ENCODE results near the gene DCST1. TPM values are rescaled to one million over a fixed set of nuclear protein-coding genes. Genes with fewer than 3 reads are reported as not detected.

Gene DCST1
- polyA plus RNA-seq, 4 donors = 0.10 to 0.56 TPM; not detected in 2

DNA sequence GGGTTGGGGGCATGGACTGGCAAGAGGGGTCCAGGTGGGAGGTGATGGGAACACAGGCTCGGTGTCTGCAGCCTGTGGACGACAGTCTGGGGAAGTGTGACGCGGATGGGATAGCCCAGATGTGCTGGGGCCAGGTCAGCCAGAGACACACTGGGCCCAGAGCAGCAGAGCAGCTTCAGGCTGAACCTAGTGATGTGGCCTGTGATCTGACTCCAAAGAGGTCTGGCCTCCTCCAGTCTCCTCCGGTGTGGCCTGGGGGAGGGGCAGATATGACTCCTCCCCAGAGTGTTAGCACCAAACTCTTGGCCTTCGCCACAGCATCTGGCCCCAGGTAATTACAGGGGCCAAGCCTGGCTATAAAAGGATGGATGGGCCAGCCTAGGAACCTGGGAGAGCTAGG is 58.5 kb downstream of the DCST1 start:
- 70 to 82% (median 71%) methylated on average over 6 of the region's 6 CpGs for WGBS, 3 donors

DNA sequence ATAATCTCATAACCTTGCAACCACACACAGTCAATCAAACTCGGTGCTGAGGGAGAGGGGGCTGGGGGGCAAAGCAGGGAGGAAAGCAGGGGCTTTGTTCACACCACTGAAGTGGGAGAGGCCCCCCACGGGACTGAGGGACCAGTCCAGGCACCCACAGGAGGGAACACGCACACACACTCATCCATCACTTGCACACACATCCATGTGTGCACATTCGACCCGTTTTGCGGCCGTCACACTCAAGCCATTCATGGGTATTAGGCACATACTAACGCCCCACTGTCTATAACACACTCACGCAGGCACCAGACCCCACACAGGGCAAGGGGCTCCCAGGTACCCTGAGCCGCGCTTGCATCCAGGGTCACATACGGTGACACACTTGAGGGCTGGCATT is 59.0 kb downstream of the DCST1 start:
- WGBS, 3 donors = 82 to 92% (median 88%) methylated on average over 12 of the region's 12 CpGs
- DNase-seq (no peak), FAIRE-seq (no peak)
- Histone ChIP-seq H3K27ac (ENCODE audit: low read depth in 1 of 3, low read length in 2 of 3) (no peak overlapping the region), H3K4me3 (ENCODE audit: low read depth in 1 of 3, low read length in 3 of 3) (no peak overlapping the region), H3K36me3 (ENCODE audit: control insufficient read depth in 3 of 3, insufficient read depth in 2 of 3, low read depth in 1 of 3, low read length in 3 of 3) (no peaks in the 10 kb centered on the region), H3K4me1 (ENCODE audit: control insufficient read depth in 3 of 3, insufficient read depth in 2 of 3, low read depth in 1 of 3, low read length in 2 of 3) (peaks cover 0 to 14% (median 0%) of the 10 kb centered on the region in 3 donors), H3K27me3 (ENCODE audit: control insufficient read depth in 3 of 3, insufficient read depth in 3 of 3, low read length in 3 of 3) (no peaks in the 10 kb centered on the region), H3K9me3 (ENCODE audit: control insufficient read depth in 2 of 2, insufficient read depth in 1 of 2, low read depth in 1 of 2, low read length in 1 of 2) (no peaks in the 10 kb centered on the region)

More for the DNA sequence above, 58.5 kb downstream of the DCST1 start:
- DNase-seq (no peak), FAIRE-seq (no peak)
- Histone ChIP-seq H3K27me3 (ENCODE audit: control insufficient read depth in 3 of 3, insufficient read depth in 3 of 3, low read length in 3 of 3) (no peaks in the 10 kb centered on the region), H3K36me3 (ENCODE audit: control insufficient read depth in 3 of 3, insufficient read depth in 2 of 3, low read depth in 1 of 3, low read length in 3 of 3) (peaks cover 0 to under 1% (median 0%) of the 10 kb centered on the region in 3 donors), H3K9me3 (ENCODE audit: control insufficient read depth in 2 of 2, insufficient read depth in 1 of 2, low read depth in 1 of 2, low read length in 1 of 2) (no peaks in the 10 kb centered on the region), H3K27ac (ENCODE audit: low read depth in 1 of 3, low read length in 2 of 3) (no peak overlapping the region), H3K4me1 (ENCODE audit: control insufficient read depth in 3 of 3, insufficient read depth in 2 of 3, low read depth in 1 of 3, low read length in 2 of 3) (peaks cover 0 to 14% (median 0%) of the 10 kb centered on the region in 3 donors), H3K4me3 (ENCODE audit: low read depth in 1 of 3, low read length in 3 of 3) (no peak overlapping the region)

DNA sequence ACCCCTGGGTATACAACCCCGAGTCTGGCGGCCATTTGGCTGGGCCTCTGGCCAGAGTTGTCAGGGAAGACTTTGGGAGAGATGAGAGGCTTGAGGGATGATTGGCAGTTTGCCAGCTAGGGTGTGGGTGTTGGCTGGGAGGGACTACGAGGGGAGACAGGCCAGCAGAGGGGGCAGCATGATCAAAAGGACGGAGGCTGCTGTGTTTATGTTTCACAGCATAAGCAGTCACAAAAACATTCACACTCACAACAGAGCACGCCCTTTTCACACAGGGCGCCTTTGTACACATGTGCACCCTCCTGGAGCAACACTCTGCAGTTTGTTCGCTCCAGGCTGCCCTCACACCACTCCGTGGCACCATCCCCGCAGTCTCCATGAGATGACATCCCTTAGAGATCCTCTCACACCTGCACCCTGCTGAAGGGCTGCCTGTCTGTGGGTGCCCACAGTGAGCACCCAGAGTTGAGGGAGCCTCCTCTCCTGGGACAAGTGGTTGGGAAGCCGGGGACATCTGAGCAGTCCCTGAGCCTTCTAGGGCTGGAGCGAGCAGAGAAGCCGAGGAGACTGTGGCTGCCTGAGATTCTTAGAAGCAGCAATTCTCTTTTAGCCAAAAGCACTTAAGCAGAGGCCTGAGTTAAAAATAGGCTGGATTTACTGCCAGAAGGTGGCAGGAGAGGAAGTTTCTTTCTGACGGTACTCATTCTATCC is 60.4 kb downstream of the DCST1 start:
- WGBS, 3 donors = 16 to 24% (median 18%) methylated on average over 13 of the region's 13 CpGs
- H3K27ac ChIP-seq (ENCODE audit: low read depth in 1 of 3, low read length in 2 of 3) = peak overlapping the region in 1 of 3 donors; percentile 47
- H3K27me3 ChIP-seq (ENCODE audit: control insufficient read depth in 3 of 3, insufficient read depth in 3 of 3, low read length in 3 of 3) = no peaks in the 10 kb centered on the region
- no peaks in the 10 kb centered on the region for H3K36me3 ChIP-seq (ENCODE audit: control insufficient read depth in 3 of 3, insufficient read depth in 2 of 3, low read depth in 1 of 3, low read length in 3 of 3)
- peaks cover 0 to 14% (median 0%) of the 10 kb centered on the region in 3 donors for H3K4me1 ChIP-seq (ENCODE audit: control insufficient read depth in 3 of 3, insufficient read depth in 2 of 3, low read depth in 1 of 3, low read length in 2 of 3)
- H3K9me3 ChIP-seq (ENCODE audit: control insufficient read depth in 2 of 2, insufficient read depth in 1 of 2, low read depth in 1 of 2, low read length in 1 of 2) = no peaks in the 10 kb centered on the region
- DNase-seq (peak; percentile 60 to 68), FAIRE-seq (no peak)
- H3K4me3 ChIP-seq (ENCODE audit: low read depth in 1 of 3, low read length in 3 of 3) = no peak overlapping the region

GRCh38 chr1:155094622-155094948 is 61.0 kb downstream of the DCST1 start:
- Histone ChIP-seq H3K27ac (ENCODE audit: low read depth in 1 of 3, low read length in 2 of 3) (no peak overlapping the region), H3K36me3 (ENCODE audit: control insufficient read depth in 3 of 3, insufficient read depth in 2 of 3, low read depth in 1 of 3, low read length in 3 of 3) (no peaks in the 10 kb centered on the region), H3K4me3 (ENCODE audit: low read depth in 1 of 3, low read length in 3 of 3) (no peak overlapping the region), H3K9me3 (ENCODE audit: control insufficient read depth in 2 of 2, insufficient read depth in 1 of 2, low read depth in 1 of 2, low read length in 1 of 2) (no peaks in the 10 kb centered on the region), H3K27me3 (ENCODE audit: control insufficient read depth in 3 of 3, insufficient read depth in 3 of 3, low read length in 3 of 3) (no peaks in the 10 kb centered on the region), H3K4me1 (ENCODE audit: control insufficient read depth in 3 of 3, insufficient read depth in 2 of 3, low read depth in 1 of 3, low read length in 2 of 3) (peaks cover 0 to 14% (median 0%) of the 10 kb centered on the region in 3 donors)
- FAIRE-seq = no peak
- no peak for DNase-seq
- 60 to 80% (median 68%) methylated on average over 2 of the region's 2 CpGs for WGBS, 3 donors

DNA sequence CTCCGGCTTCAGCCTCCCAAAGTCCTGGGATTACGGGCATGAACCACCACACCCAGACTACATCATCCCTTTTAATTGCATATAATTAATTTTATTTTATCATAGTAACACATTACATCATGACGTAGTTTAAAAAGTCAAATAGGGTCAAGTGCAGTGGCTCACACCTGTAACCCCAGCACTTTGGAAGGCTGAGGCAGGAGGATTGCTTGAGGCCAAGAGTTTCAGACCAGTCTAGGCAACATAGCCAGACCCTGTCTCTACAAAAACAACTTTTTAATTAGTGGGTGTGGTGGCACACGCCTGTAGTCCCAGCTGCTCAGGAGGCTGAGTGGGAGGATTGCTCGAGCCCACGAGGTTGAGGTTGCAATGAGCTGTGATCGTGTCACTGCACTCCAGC is 65.7 kb downstream of the DCST1 start:
- FAIRE-seq (no peak), DNase-seq (peak in 1 of 2 donors; percentile 79)
- Histone ChIP-seq H3K36me3 (ENCODE audit: control insufficient read depth in 3 of 3, insufficient read depth in 2 of 3, low read depth in 1 of 3, low read length in 3 of 3) (no peaks in the 10 kb centered on the region), H3K27ac (ENCODE audit: low read depth in 1 of 3, low read length in 2 of 3) (no peak overlapping the region), H3K9me3 (ENCODE audit: control insufficient read depth in 2 of 2, insufficient read depth in 1 of 2, low read depth in 1 of 2, low read length in 1 of 2) (no peaks in the 10 kb centered on the region), H3K4me1 (ENCODE audit: control insufficient read depth in 3 of 3, insufficient read depth in 2 of 3, low read depth in 1 of 3, low read length in 2 of 3) (peaks cover 0 to 12% (median 0%) of the 10 kb centered on the region in 3 donors), H3K4me3 (ENCODE audit: low read depth in 1 of 3, low read length in 3 of 3) (no peak overlapping the region), H3K27me3 (ENCODE audit: control insufficient read depth in 3 of 3, insufficient read depth in 3 of 3, low read length in 3 of 3) (no peaks in the 10 kb centered on the region)
- WGBS, 3 donors = 22 to 60% (median 35%) methylated on average over 7 of the region's 7 CpGs

Other genes starting within 250 kb of the DCST1 start
- 1 to 10 TPM in 2 of 4 donors, under 1 TPM in 2; 0.27 to 1.6 (median 0.94) TPM for gene KCNN3, start 163.5 kb upstream of the DCST1 start, polyA plus RNA-seq
- 100 to 1,000 TPM in 1 of 4 donors, 10 to 100 TPM in 3; 44.8 to 120 (median 76.0) TPM for gene PMVK, start 97.1 kb upstream of the DCST1 start, polyA plus RNA-seq
- 10 to 100 TPM; 31.9 to 97.8 (median 37.8) TPM for gene PBXIP1, start 77.7 kb upstream of the DCST1 start, polyA plus RNA-seq
- gene PYGO2, start 72.0 kb upstream of the DCST1 start, polyA plus RNA-seq = 10 to 100 TPM; 22.1 to 34.7 (median 24.8) TPM
- gene SHC1, start 63.1 kb upstream of the DCST1 start, polyA plus RNA-seq = 10 to 100 TPM; 59.7 to 84.8 (median 66.7) TPM
- 100 to 1,000 TPM in 1 of 4 donors, 10 to 100 TPM in 3; 63.7 to 117 (median 75.6) TPM for gene CKS1B, start 59.1 kb upstream of the DCST1 start, polyA plus RNA-seq
- 10 to 100 TPM; 25.1 to 51.4 (median 34.4) TPM for gene FLAD1, start 50.5 kb upstream of the DCST1 start, polyA plus RNA-seq
- under 1 TPM in 1 of 4 donors, not detected in 3; 0.64 TPM for gene LENEP, start 40.2 kb upstream of the DCST1 start, polyA plus RNA-seq
- 100 to 1,000 TPM in 2 of 4 donors, 10 to 100 TPM in 2; 51.5 to 222 (median 115) TPM for gene ZBTB7B, start 31.0 kb upstream of the DCST1 start, polyA plus RNA-seq
- gene DCST2, start within 50 bp of the DCST1 start, polyA plus RNA-seq = 10 to 100 TPM in 2 of 4 donors, 1 to 10 TPM in 2; 1.9 to 27.1 (median 10.6) TPM
- 100 to 1,000 TPM in 3 of 4 donors, 10 to 100 TPM in 1; 24.9 to 206 (median 147) TPM for gene ADAM15, start 17.5 kb downstream of the DCST1 start, polyA plus RNA-seq
- 10 to 100 TPM; 16.8 to 41.3 (median 17.4) TPM for gene EFNA4, start 29.9 kb downstream of the DCST1 start, polyA plus RNA-seq
- 1 to 10 TPM; 2.0 to 7.0 (median 5.4) TPM for gene EFNA3, start 45.0 kb downstream of the DCST1 start, polyA plus RNA-seq
- 100 to 1,000 TPM in 3 of 4 donors, 10 to 100 TPM in 1; 50.6 to 166 (median 145) TPM for gene EFNA1, start 94.1 kb downstream of the DCST1 start, polyA plus RNA-seq
- 10 to 100 TPM; 44.6 to 99.5 (median 61.9) TPM for gene SLC50A1, start 102.0 kb downstream of the DCST1 start, polyA plus RNA-seq
- 100 to 1,000 TPM in 3 of 4 donors, 10 to 100 TPM in 1; 68.5 to 306 (median 238) TPM for gene DPM3, start 106.7 kb downstream of the DCST1 start, polyA plus RNA-seq
- gene KRTCAP2, start 139.5 kb downstream of the DCST1 start, polyA plus RNA-seq = 100 to 1,000 TPM; 144 to 286 (median 201) TPM
- gene TRIM46, start 140.0 kb downstream of the DCST1 start, polyA plus RNA-seq = under 1 TPM in 3 of 4 donors, not detected in 1; 0.27 to 0.64 (median 0.57) TPM
- 10 to 100 TPM; 11.3 to 24.9 (median 14.8) TPM for gene THBS3, start 174.1 kb downstream of the DCST1 start, polyA plus RNA-seq
- gene MTX1, start 174.9 kb downstream of the DCST1 start, polyA plus RNA-seq = 10 to 100 TPM; 40.0 to 72.2 (median 49.4) TPM
- 10 to 100 TPM; 14.3 to 21.3 (median 16.8) TPM for gene ENTREP3, start 221.7 kb downstream of the DCST1 start, polyA plus RNA-seq
- 10 to 100 TPM; 32.7 to 61.8 (median 53.8) TPM for gene SCAMP3, start 228.5 kb downstream of the DCST1 start, polyA plus RNA-seq
- 10 to 100 TPM; 27.0 to 66.9 (median 37.7) TPM for gene CLK2, start 239.7 kb downstream of the DCST1 start, polyA plus RNA-seq
- 10 to 100 TPM in 2 of 4 donors, 1 to 10 TPM in 2; 4.0 to 15.0 (median 8.1) TPM for gene HCN3, start 243.6 kb downstream of the DCST1 start, polyA plus RNA-seq